Measurements from ENCODE around the gene GPR39.

Gene GPR39

GRCh38 chr2:132671151-132671835, 254.7 kb downstream of the GPR39 start:
- no peak for DNase-seq (ENCODE audit: low read depth)

- DNase-seq (ENCODE audit: low read depth), result no peak
Measured at GRCh38 chr2:132676999-132677398, 260.4 kb downstream of the GPR39 start.

- DNase-seq (ENCODE audit: low read depth), result no peak
Measured at GRCh38 chr2:132677661-132678060, 261.1 kb downstream of the GPR39 start.

GRCh38 chr2:132678483-132678882, 261.9 kb downstream of the GPR39 start:
- no peak for DNase-seq (ENCODE audit: low read depth)

GRCh38 chr2:132680544-132680943, 263.9 kb downstream of the GPR39 start:
- no peak for DNase-seq (ENCODE audit: low read depth)

- no peak for DNase-seq (ENCODE audit: low read depth)
Measured at GRCh38 chr2:132681766-132682165, 265.2 kb downstream of the GPR39 start.

- no peak for DNase-seq (ENCODE audit: low read depth)
Measured at GRCh38 chr2:132690664-132691303, 274.2 kb downstream of the GPR39 start.

- no peak for DNase-seq (ENCODE audit: low read depth)
Measured at GRCh38 chr2:132691556-132691955, 275.0 kb downstream of the GPR39 start.

- no peak for DNase-seq (ENCODE audit: low read depth)
Measured at GRCh38 chr2:132692816-132693215, 276.2 kb downstream of the GPR39 start.
